ENCODE results near the gene NOP16. TPM values are rescaled to one million over a fixed set of nuclear protein-coding genes. Genes with fewer than 3 reads are reported as not detected.
A peak's percentile ranks its signal among the peaks of the same experiment; 100 is the strongest.

NOP16 gene
- total and polyA plus RNA-seq, 2 of the 13 experiments (the other 11 are each of a cell fraction or from before 2014, with no cell fraction given): 43.3 to 48.4 TPM

GRCh38 chr5:176416965-176417364 is 28.6 kb upstream of the NOP16 start:
- H3K4me3 ChIP-seq (replicated peaks in 1 of 3; ENCODE audit: insufficient read depth in 1 of 3, low read depth in 2 of 3, low read length in 3 of 3): peak overlapping the region; percentile 17 to 49 (median 25); a peak in 5 of 6 replicates
- H2AFZ ChIP-seq (ENCODE audit: low read length): peak overlapping the region; percentile 90
- DNase-seq (ENCODE audit: low spot score) (no peak), FAIRE-seq (no peak), ATAC-seq (peak; percentile 19)
- ChIA-PET POLR2A (interaction anchor here (1.3 to 2.3 kb wide), 3 partner anchors 30 to 230 kb away, joined by 3 to 15 read pairs (median 9); partner anchors contain the start of genes RNF44 and TSPAN17), CTCF (ENCODE audit: low intra/inter-chr PET ratio, low total read pairs) (interaction anchor here (1.2 to 2.6 kb wide), 3 partner anchors 13 to 161 kb away, joined by 5 to 17 read pairs (median 6); partner anchors contain the start of gene FAF2)
- H3K4me1 ChIP-seq (ENCODE audit: insufficient read depth, low read length): peaks cover 32% of the 10 kb centered on the region
- intact Hi-C loops (cut with micrococcal nuclease; ENCODE audit: unreplicated experiment) (loop anchor here (1.0 to 10.0 kb wide), 3 partner anchors 31 to 132 kb away; partner anchors contain the start of genes CDHR2 and FAF2), in situ Hi-C loops (cut with HindIII; ENCODE audit: extremely low pct_ligation_motif_present, low pct_unique_long_range_greater_than_20kb) (loop anchor here (5.0 to 10.0 kb wide), 2 partner anchors 68 to 120 kb away; partner anchors contain the start of gene RNF44)
- no TSS peak for BruUV-seq (replicated peaks)
- H3K36me3 ChIP-seq (replicated peaks in 1 of 2; ENCODE audit: control insufficient read depth in 1 of 2, insufficient read depth in 2 of 2, low read length in 2 of 2): no peaks in the 10 kb centered on the region
- 66% methylated on average over 11 of the region's 11 CpGs for WGBS (ENCODE audit: low lambda C conversion rate)
- H3K9ac ChIP-seq (ENCODE audit: insufficient read depth, low read depth, low read length): peak overlapping the region; percentile 50; the same call in 1 of the 2 replicates
- no peaks in the 10 kb centered on the region for H3K9me3 ChIP-seq (ENCODE audit: low read length)
- H3K27ac ChIP-seq (ENCODE audit: extremely low read length, insufficient read depth, low read length): no peak overlapping the region
- H4K20me1 ChIP-seq (ENCODE audit: insufficient read depth, low read length): no peaks in the 10 kb centered on the region
- no peaks in the 10 kb centered on the region for H3K27me3 ChIP-seq (ENCODE audit: control insufficient read depth in 1 of 2, insufficient read depth in 2 of 2, low read length in 2 of 2)
- H3K4me2 ChIP-seq (ENCODE audit: low read depth, low read length): peak overlapping the region; percentile 88
- H3K79me2 ChIP-seq (ENCODE audit: insufficient read depth, low read length): no peaks in the 10 kb centered on the region
- TF ChIP-seq MYPOP (CRISPR knock-in tag; IDR thresholded peaks at IDR 0.05) (0 out of 2 replicates have a peak, but pooled peaks have one; percentile 22), ZFP41 (CRISPR knock-in tag; IDR thresholded peaks at IDR 0.05; ENCODE audit: borderline replicate concordance) (0 out of 2 replicates have a peak, but pooled peaks have one; percentile 19), TBX2 (CRISPR knock-in tag; IDR thresholded peaks at IDR 0.05; ENCODE audit: borderline replicate concordance) (no peak), U2AF2 (IDR thresholded peaks at IDR 0.05; ENCODE audit: low read depth, low read length) (no peak), ZNF414 (CRISPR knock-in tag; IDR thresholded peaks at IDR 0.05) (0 out of 2 replicates have a peak, but pooled peaks have one; percentile 37), MTF2 (CRISPR knock-in tag; IDR thresholded peaks at IDR 0.05; ENCODE audit: borderline replicate concordance) (peak; percentile 74; the same call in 1 of the 2 replicates), GFI1 (CRISPR knock-in tag; IDR thresholded peaks at IDR 0.05; ENCODE audit: borderline replicate concordance) (peak; percentile 8; the same call in 1 of the 2 replicates), KLF11 (CRISPR knock-in tag; IDR thresholded peaks at IDR 0.05) (0 out of 2 replicates have a peak, but pooled peaks have one; percentile 4), ETS1 (CRISPR knock-in tag; IDR thresholded peaks at IDR 0.05) (no peak), PHF21A (CRISPR knock-in tag; IDR thresholded peaks at IDR 0.05) (peak; percentile 49), HOMEZ (CRISPR knock-in tag; IDR thresholded peaks at IDR 0.05; ENCODE audit: low read depth) (no peak), FOXC1 (CRISPR knock-in tag; IDR thresholded peaks at IDR 0.05; ENCODE audit: borderline replicate concordance) (peak; percentile 52)
- TF ChIP-seq, protein P1, sequence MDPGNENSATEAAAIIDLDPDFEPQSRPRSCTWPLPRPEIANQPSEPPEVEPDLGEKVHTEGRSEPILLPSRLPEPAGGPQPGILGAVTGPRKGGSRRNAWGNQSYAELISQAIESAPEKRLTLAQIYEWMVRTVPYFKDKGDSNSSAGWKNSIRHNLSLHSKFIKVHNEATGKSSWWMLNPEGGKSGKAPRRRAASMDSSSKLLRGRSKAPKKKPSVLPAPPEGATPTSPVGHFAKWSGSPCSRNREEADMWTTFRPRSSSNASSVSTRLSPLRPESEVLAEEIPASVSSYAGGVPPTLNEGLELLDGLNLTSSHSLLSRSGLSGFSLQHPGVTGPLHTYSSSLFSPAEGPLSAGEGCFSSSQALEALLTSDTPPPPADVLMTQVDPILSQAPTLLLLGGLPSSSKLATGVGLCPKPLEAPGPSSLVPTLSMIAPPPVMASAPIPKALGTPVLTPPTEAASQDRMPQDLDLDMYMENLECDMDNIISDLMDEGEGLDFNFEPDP (CRISPR knock-in tag; conservative IDR thresholded peaks at IDR 0.05): 0 out of 2 replicates have a peak, but pooled peaks have one; percentile 61
